Measurements from ENCODE around the gene IMPA2. TPM values are rescaled to one million over a fixed set of nuclear protein-coding genes. Genes with fewer than 3 reads are reported as not detected.
"Not testable (repeated sequence)": the region's sequence is repeated elsewhere in the genome, so short reads cannot be mapped to it uniquely, and the experiment has no call there.

The IMPA2 gene
- total RNA-seq, 4 donors from 2014 or later = 28.5 to 61.7 (median 31.6) TPM

GRCh38 chr18:12076424-12077140, 95.3 kb downstream of the IMPA2 start:
- Histone ChIP-seq H3K4me1 (no peaks in the 10 kb centered on the region), H3K27ac (peak overlapping the region; percentile 77 to 80), H3K36me3 (no peaks in the 10 kb centered on the region), H3K27me3 (no peaks in the 10 kb centered on the region), H3K4me3 (peak overlapping the region in 1 of 2 donors; percentile 26), H3K9me3 (no peaks in the 10 kb centered on the region)
- peak in 1 of 2 donors; percentile 10 for DNase-seq
- intact Hi-C loops (cut with DNase I; ENCODE audit: low total_unique reads) = no loop called here
- TF ChIP-seq CTCF (IDR thresholded peaks at IDR 0.05) (no peak), POLR2A (IDR thresholded peaks at IDR 0.05) (no peak)

GRCh38 chr18:12077994-12078393, 96.7 kb downstream of the IMPA2 start:
- H3K27me3 ChIP-seq; H3K36me3 ChIP-seq; H3K27ac ChIP-seq; H3K4me1 ChIP-seq; H3K9me3 ChIP-seq; H3K4me3 ChIP-seq; DNase-seq; intact Hi-C loops (cut with DNase I; ENCODE audit: low total_unique reads): not testable (repeated sequence)

GRCh38 chr18:12079491-12080237, 98.4 kb downstream of the IMPA2 start:
- H3K27me3 ChIP-seq = no peaks in the 10 kb centered on the region
- H3K27ac ChIP-seq = no peak overlapping the region
- no peaks in the 10 kb centered on the region for H3K9me3 ChIP-seq
- no peak for TF ChIP-seq CTCF (IDR thresholded peaks at IDR 0.05)
- no peak for TF ChIP-seq POLR2A (IDR thresholded peaks at IDR 0.05)
- DNase-seq = peak in 1 of 2 donors; percentile 11
- H3K4me3 ChIP-seq = no peak overlapping the region
- no peaks in the 10 kb centered on the region for H3K4me1 ChIP-seq
- intact Hi-C loops (cut with DNase I; ENCODE audit: low total_unique reads) = no loop called here
- no peaks in the 10 kb centered on the region for H3K36me3 ChIP-seq

Small RNA genes lying within 50 kb of the gene (small RNA-seq; reads per million reads assigned to genes)
- not detected for gene AP001542.1

Other genes starting within 250 kb of the IMPA2 start
- 10 to 100 TPM in 3 of 4 donors, 1 to 10 TPM in 1; 8.2 to 65.0 (median 17.5) TPM for gene CHMP1B, start 130.1 kb upstream of the IMPA2 start, total RNA-seq
- 10 to 100 TPM; 13.6 to 40.9 (median 29.5) TPM for gene MPPE1, start 73.2 kb upstream of the IMPA2 start, total RNA-seq
- under 1 TPM in 2 of 4 donors, not detected in 2; 0.07 to 0.18 TPM for gene ANKRD62, start 112.3 kb downstream of the IMPA2 start, total RNA-seq

All from uterus (tissue), 4 donors.